Hepatocyte (in vitro differentiated cells): Measurements from ENCODE around the gene SORBS2. TPM values are rescaled to one million over a fixed set of nuclear protein-coding genes. Genes with fewer than 3 reads are reported as not detected.

Source experiments
- DNase-seq: peaks from one replicate; pipeline ENCODE4 v3.0.0-alpha.2; 2016; ENCODE audit warnings: low spot score
- H2AFZ ChIP-seq: fragments of 200-600 bp; sonication (generic); 2 replicates; pipeline ENCODE4 v1.6.0; 2016; ENCODE audit warnings: antibody characterized with exemption, mild to moderate bottlenecking
- H3K27ac ChIP-seq: fragments of 200-600 bp; sonication (generic); 2 replicates; pipeline ENCODE4 v1.5.1; 2016; ENCODE audit warnings: mild to moderate bottlenecking
- H3K27me3 ChIP-seq: fragments of 200-600 bp; sonication (generic); 2 replicates; pipeline ENCODE4 v1.6.1; 2016
- H3K36me3 ChIP-seq: fragments of 200-600 bp; sonication (generic); replicated peaks from 2 replicates; pipeline ENCODE4 v1.5.1; 2016; ENCODE audit warnings: low read depth; ENCODE audit not compliant: insufficient read depth
- H3K4me1 ChIP-seq: fragments of 200-600 bp; sonication (generic); 2 replicates; pipeline ENCODE4 v1.5.1; 2016; ENCODE audit warnings: mild to moderate bottlenecking, moderate library complexity; ENCODE audit not compliant: insufficient read depth
- H3K4me2 ChIP-seq: fragments of 200-600 bp; sonication (generic); 2 replicates; pipeline ENCODE4 v1.6.0; 2016
- H3K4me3 ChIP-seq: fragments of 200-600 bp; sonication (generic); 2 replicates; pipeline ENCODE4 v1.5.1; 2016; ENCODE audit warnings: mild to moderate bottlenecking
- H3K79me2 ChIP-seq: fragments of 200-600 bp; sonication (generic); 2 replicates; pipeline ENCODE4 v1.6.0; 2017; ENCODE audit warnings: mild to moderate bottlenecking
- H3K9me2 ChIP-seq: fragments of 200-600 bp; sonication (generic); replicated peaks from 2 replicates; pipeline ENCODE4 v1.6.0; 2017; ENCODE audit warnings: mild to moderate bottlenecking; ENCODE audit not compliant: insufficient read depth
- H3K9me3 ChIP-seq: fragments of 200-600 bp; sonication (generic); 2 replicates; pipeline ENCODE4 v1.5.1; 2016; ENCODE audit warnings: low read depth, mild to moderate bottlenecking
- H4K20me1 ChIP-seq: fragments of 200-600 bp; sonication (generic); 2 replicates; pipeline ENCODE4 v1.6.0; 2016; ENCODE audit warnings: mild to moderate bottlenecking; ENCODE audit not compliant: insufficient read depth, poor library complexity, severe bottlenecking
- CTCF ChIP-seq: fragments of 200-600 bp; sonication (generic); IDR thresholded peaks from 2 replicates; pipeline ENCODE4 v1.5.1; 2016; ENCODE audit warnings: antibody characterized with exemption, mild to moderate bottlenecking; ENCODE audit not compliant: poor library complexity
- EZH2 ChIP-seq: fragments of 200-600 bp; sonication (generic); IDR thresholded peaks from 2 replicates; pipeline ENCODE4 v1.6.1; 2016; ENCODE audit warnings: antibody characterized with exemption, mild to moderate bottlenecking, borderline replicate concordance
- EZH2phosphoT487 ChIP-seq: fragments of 200-600 bp; sonication (generic); IDR thresholded peaks from one replicate; pipeline ENCODE4 v1.6.1; 2018; ENCODE audit warnings: antibody characterized with exemption, mild to moderate bottlenecking, low read depth, moderate library complexity; ENCODE audit not compliant: unreplicated experiment, severe bottlenecking
- WGBS: methylation state at CpG from one replicate; pipeline ENCODE4 v1.1.6; 2016; ENCODE audit warnings: low lambda C conversion rate; ENCODE audit errors: missing lambda C conversion rate; 5-methylcytosine and 5-hydroxymethylcytosine counted together
- polyA plus RNA-seq: library from polyadenylated mRNA; unstranded; fragments of >200 nt; fragmentation: Nextera tagmentation; extraction: Ambion mirVana; gene quantifications from 2 replicates; pipeline ENCODE4 v1.2.1, GENCODE V29; 2016
- total RNA-seq: library from RNA; depleted of rRNA; stranded (reverse); fragments of >200 nt; gene quantifications from 2 replicates; pipeline ENCODE4 v1.2.3, GENCODE V29; 2014

The SORBS2 gene
- total and polyA plus RNA-seq, 2 experiments from 2014 or later: 43.4 to 52.1 TPM

GRCh38 chr4:185797596-185798338 is 14.2 kb downstream of the SORBS2 start:
- H3K36me3 ChIP-seq: no peaks in the 10 kb centered on the region
- no peak for DNase-seq
- WGBS: 81% methylated on average over 8 of the region's 8 CpGs

GRCh38 chr4:185797018-185797417 is 15.0 kb downstream of the SORBS2 start:
- Histone ChIP-seq H3K27ac (no peak overlapping the region), H3K9me3 (no peaks in the 10 kb centered on the region), H3K4me3 (no peak overlapping the region), H4K20me1 (no peaks in the 10 kb centered on the region), H3K4me2 (no peak overlapping the region), H3K27me3 (no peaks in the 10 kb centered on the region), H3K9me2 (no peaks in the 10 kb centered on the region), H3K79me2 (no peaks in the 10 kb centered on the region), H3K36me3 (no peaks in the 10 kb centered on the region), H3K4me1 (peaks cover 5% of the 10 kb centered on the region), H2AFZ (no peak overlapping the region)
- TF ChIP-seq CTCF: no peak
- no peak for TF ChIP-seq EZH2
- TF ChIP-seq EZH2phosphoT487: no peak
- 53% methylated on average over 14 of the region's 14 CpGs for WGBS
- DNase-seq: no peak

More at GRCh38 chr4:185797596-185798338, 14.2 kb downstream of the SORBS2 start:
- Histone ChIP-seq H3K27me3 (no peaks in the 10 kb centered on the region), H2AFZ (no peak overlapping the region), H3K4me2 (no peak overlapping the region), H3K9me3 (no peaks in the 10 kb centered on the region), H3K4me3 (no peak overlapping the region), H3K27ac (no peak overlapping the region), H3K79me2 (peaks cover 5% of the 10 kb centered on the region), H4K20me1 (no peaks in the 10 kb centered on the region), H3K9me2 (no peaks in the 10 kb centered on the region), H3K4me1 (no peaks in the 10 kb centered on the region)
- TF ChIP-seq EZH2phosphoT487: no peak
- TF ChIP-seq CTCF: no peak
- no peak for TF ChIP-seq EZH2

- peaks cover 5% of the 10 kb centered on the region for H3K4me1 ChIP-seq
- H3K79me2 ChIP-seq: no peaks in the 10 kb centered on the region
- no peak overlapping the region for H3K4me2 ChIP-seq
- H2AFZ ChIP-seq: no peak overlapping the region
- WGBS: 77% methylated on average over 11 of the region's 11 CpGs
- no peaks in the 10 kb centered on the region for H4K20me1 ChIP-seq
- no peaks in the 10 kb centered on the region for H3K36me3 ChIP-seq
- no peak for TF ChIP-seq EZH2phosphoT487
- TF ChIP-seq CTCF: no peak
- no peak for TF ChIP-seq EZH2
- no peak for DNase-seq
- no peak overlapping the region for H3K27ac ChIP-seq
- H3K9me2 ChIP-seq: no peaks in the 10 kb centered on the region
- no peaks in the 10 kb centered on the region for H3K9me3 ChIP-seq
- H3K27me3 ChIP-seq: no peaks in the 10 kb centered on the region
- H3K4me3 ChIP-seq: no peak overlapping the region
These were observed 15.8 kb downstream of the SORBS2 start for GRCh38 chr4:185796176-185796575.
